IMR-90 (cell line): ENCODE results near the gene ALK. TPM values are rescaled to one million over a fixed set of nuclear protein-coding genes. Genes with fewer than 3 reads are reported as not detected.

Source experiments
- ATAC-seq: fragments of 200-7000 bp; cut with Tn5 transposase; 2 replicates; pipeline ENCODE4 v1.9.1; 2020; ENCODE audit warnings: low read depth, mild to moderate bottlenecking, moderate library complexity
- BruUV-seq: library from RNA; stranded (reverse); fragments of 400-500 nt; replicated peaks from 2 replicates; lab custom pipeline; 2021; lab: Mats Ljungman, UMichigan
- CTCF ChIA-PET: fragments of 300-600 bp; formaldehyde crosslinking; extraction: SDS; loops from one replicate; lab custom pipeline; 2021; ENCODE audit warnings: antibody characterized with exemption; lab: Yijun Ruan, JAX
- POLR2A ChIA-PET: fragments of 300-600 bp; sonication (Branson Sonifier 250); formaldehyde crosslinking; loops from one replicate; lab custom pipeline; 2022; ENCODE audit warnings: antibody characterized with exemption; ENCODE audit not compliant: unreplicated experiment; lab: Charles Lee
- DNase-seq: peaks from one replicate; pipeline ENCODE4 v3.0.0; 2013
- H2AFZ ChIP-seq: replicated peaks from 2 replicates; pipeline ENCODE3; 2013; ENCODE audit warnings: low read length, mild to moderate bottlenecking; ENCODE audit not compliant: poor library complexity
- H2AK5ac ChIP-seq: 2 replicates; pipeline ENCODE4 v1.6.1; 2013; ENCODE audit warnings: low read depth, low read length, inconsistent platforms
- H2AK9ac ChIP-seq: replicated peaks from 2 replicates; pipeline ENCODE3; 2013; ENCODE audit warnings: mild to moderate bottlenecking, low read depth, low read length, moderate library complexity; ENCODE audit not compliant: poor library complexity
- H2BK120ac ChIP-seq: 2 replicates; pipeline ENCODE4 v1.6.1; 2013; ENCODE audit warnings: low read depth, low read length, inconsistent platforms
- H2BK15ac ChIP-seq: 3 replicates; pipeline ENCODE4 v1.6.1; 2013; ENCODE audit warnings: low read depth, low read length, inconsistent platforms
- H2BK20ac ChIP-seq: 2 replicates; pipeline ENCODE4 v1.6.1; 2013; ENCODE audit warnings: low read depth, mild to moderate bottlenecking, inconsistent platforms, low read length, moderate library complexity
- H2BK5ac ChIP-seq: 2 replicates; pipeline ENCODE4 v1.6.1; 2013; ENCODE audit warnings: mild to moderate bottlenecking, low read depth, low read length, inconsistent platforms; ENCODE audit not compliant: poor library complexity, severe bottlenecking
- H3K14ac ChIP-seq: replicated peaks from 2 replicates; pipeline ENCODE4 v1.6.1; 2013; ENCODE audit warnings: low read depth, low read length, inconsistent platforms
- H3K18ac ChIP-seq: 2 replicates; pipeline ENCODE4 v1.6.1; 2013; ENCODE audit warnings: low read depth, low read length, control low read depth
- H3K23ac ChIP-seq: 2 replicates; pipeline ENCODE4 v1.6.1; 2013; ENCODE audit warnings: low read depth, low read length, inconsistent platforms
- H3K27ac ChIP-seq: 2 replicates; pipeline ENCODE4 v1.5.1; 2013; ENCODE audit warnings: mild to moderate bottlenecking, control low read depth, low read length; ENCODE audit not compliant: insufficient read depth
- H3K27me3 ChIP-seq: 2 replicates; pipeline ENCODE4 v1.6.1; 2013; ENCODE audit warnings: low read length; ENCODE audit not compliant: control insufficient read depth, insufficient read depth
- H3K36me3 ChIP-seq: 2 replicates; pipeline ENCODE4 v1.6.1; 2013; ENCODE audit warnings: low read length, mixed read lengths; ENCODE audit not compliant: control insufficient read depth, insufficient read depth
- H3K4ac ChIP-seq: 2 replicates; pipeline ENCODE4 v1.6.1; 2013; ENCODE audit warnings: low read depth, low read length, inconsistent platforms
- H3K4me1 ChIP-seq: 2 replicates; pipeline ENCODE4 v1.6.1; 2013; ENCODE audit warnings: low read length, mixed read lengths; ENCODE audit not compliant: control insufficient read depth, insufficient read depth
- H3K4me2 ChIP-seq: 2 replicates; pipeline ENCODE4 v1.6.1; 2013; ENCODE audit warnings: low read depth, mild to moderate bottlenecking, control low read depth, low read length, moderate library complexity
- H3K4me3 ChIP-seq: 2 replicates; pipeline ENCODE4 v1.5.1; 2013; ENCODE audit warnings: low read depth, mild to moderate bottlenecking, control low read depth, low read length, moderate library complexity; ENCODE audit not compliant: insufficient read depth
- H3K56ac ChIP-seq: 2 replicates; pipeline ENCODE4 v1.6.1; 2013; ENCODE audit warnings: low read length, inconsistent platforms; ENCODE audit not compliant: insufficient read depth; ENCODE audit errors: extremely low read depth
- H3K79me1 ChIP-seq, 2 experiments: 2 replicates each; pipeline ENCODE4 v1.6.1; 2013; ENCODE audit warnings: low read length in 2 of 2, inconsistent platforms in 1 of 2, low read depth in 1 of 2
- H3K9ac ChIP-seq: 2 replicates; pipeline ENCODE4 v1.6.1; 2013; ENCODE audit warnings: low read depth, low read length, control low read depth
- H3K9me1 ChIP-seq: 2 replicates; pipeline ENCODE4 v1.6.1; 2013; ENCODE audit warnings: low read length, inconsistent platforms; ENCODE audit not compliant: insufficient read depth
- H3K9me3 ChIP-seq: 2 replicates; pipeline ENCODE4 v1.6.1; 2013; ENCODE audit warnings: low read length; ENCODE audit not compliant: control insufficient read depth, insufficient read depth
- H4K20me1 ChIP-seq: 2 replicates; pipeline ENCODE4 v1.6.1; 2013; ENCODE audit warnings: low read length, inconsistent platforms; ENCODE audit not compliant: insufficient read depth
- H4K5ac ChIP-seq: 2 replicates; pipeline ENCODE4 v1.6.1; 2013; ENCODE audit warnings: mild to moderate bottlenecking, low read depth, low read length, control low read depth
- H4K8ac ChIP-seq, 2 experiments: 2 replicates each; pipeline ENCODE4 v1.6.1; 2013; ENCODE audit warnings: low read depth in 2 of 2, low read length in 2 of 2, control low read depth in 1 of 2, inconsistent platforms in 1 of 2
- H4K91ac ChIP-seq: 2 replicates; pipeline ENCODE4 v1.6.1; 2013; ENCODE audit warnings: low read depth, low read length, inconsistent platforms; ENCODE audit not compliant: insufficient read depth
- BHLHE40 ChIP-seq: fragments of 150-350 bp; IDR thresholded peaks from 2 replicates; pipeline ENCODE4 v1.6.1; 2016; ENCODE audit warnings: mild to moderate bottlenecking, low read depth, low read length
- CTCF ChIP-seq: conservative IDR thresholded peaks from 2 replicates; pipeline ENCODE4 v1.5.1; 2012; ENCODE audit warnings: mild to moderate bottlenecking, low read depth, low read length, improper control_type of control experiment
- ELK1 ChIP-seq: fragments of 150-350 bp; IDR thresholded peaks from 2 replicates; pipeline ENCODE4 v1.6.1; 2016; ENCODE audit warnings: low read depth, mild to moderate bottlenecking, low read length, moderate library complexity, borderline replicate concordance
- FOS ChIP-seq: fragments of 150-350 bp; IDR thresholded peaks from 2 replicates; pipeline ENCODE4 v1.6.1; 2016; ENCODE audit warnings: low read depth, low read length
- MAFK ChIP-seq: IDR thresholded peaks from 2 replicates; pipeline ENCODE4 v1.6.1; 2012; ENCODE audit warnings: low read depth, low read length, improper control_type of control experiment
- NFE2L2 ChIP-seq: fragments of 150-350 bp; IDR thresholded peaks from 2 replicates; pipeline ENCODE4 v1.6.1; 2016; ENCODE audit warnings: low read depth, mild to moderate bottlenecking, low read length
- POLR2A ChIP-seq: IDR thresholded peaks from 2 replicates; pipeline ENCODE4 v1.6.1; 2012; ENCODE audit warnings: mild to moderate bottlenecking, low read depth, low read length
- RAD21 ChIP-seq: IDR thresholded peaks from 2 replicates; pipeline ENCODE4 v1.6.1; 2012; ENCODE audit warnings: low read length, improper control_type of control experiment
- RCOR1 ChIP-seq: IDR thresholded peaks from 2 replicates; pipeline ENCODE4 v1.6.1; 2012; ENCODE audit warnings: mild to moderate bottlenecking, low read length, improper control_type of control experiment; ENCODE audit not compliant: insufficient replicate concordance
- RFX5 ChIP-seq: IDR thresholded peaks from 2 replicates; pipeline ENCODE4 v1.8.0; 2012; ENCODE audit warnings: low read depth, mild to moderate bottlenecking, low read length, moderate library complexity
- WGBS, 2 experiments: methylation state at CpG; one replicate each; pipeline versions ENCODE4 v1.1.5 to v1.1.7; 2013; ENCODE audit warnings: missing lambda C conversion rate in 2 of 2; ENCODE audit not compliant: insufficient read length in 1 of 2; ENCODE audit errors: extremely low coverage in 2 of 2; 5-methylcytosine and 5-hydroxymethylcytosine counted together
- dilution Hi-C: fragments of 300-500 bp; cut with HindIII; formaldehyde crosslinking; loops from one replicate; pipeline ENCODE4 v1.14.3; 2018; ENCODE audit warnings: low sequenced_read_pairs; ENCODE audit not compliant: unreplicated experiment
- in situ Hi-C: fragments of 300-500 bp; cut with MboI; formaldehyde crosslinking; loops from 3 replicates; pipeline ENCODE4 v1.14.3; 2019; ENCODE audit warnings: low sequenced_read_pairs, inconsistent platforms, mixed read lengths
- intact Hi-C: fragments of 100-400 bp; cut with micrococcal nuclease; formaldehyde crosslinking; loops from 2 replicates; pipeline ENCODE4 v1.10.0; 2022
- polyA plus RNA-seq, 3 experiments: library from polyadenylated mRNA; depleted of rRNA; stranded (reverse); fragments of >200 nt; gene quantifications; 2 replicates each; pipeline ENCODE4 v1.2.3, GENCODE V29; 2012; ENCODE audit warnings: low replicate concordance in 1 of 3
- total RNA-seq: library from RNA; depleted of rRNA; stranded (reverse); fragments of >200 nt; gene quantifications from 2 replicates; pipeline ENCODE4 v1.2.3, GENCODE V29; 2012

Gene ALK
- total and polyA plus RNA-seq, 2 of the 4 experiments (the other 2 are of a cell fraction), result not detected

- in situ Hi-C loops, result no loop called here
These were observed 40.2 kb downstream of the ALK start for GRCh38 chr2:29881089-29881730.

More at GRCh38 chr2:29881089-29881730, 40.2 kb downstream of the ALK start:
- Histone ChIP-seq H4K8ac (no peak overlapping the region), H3K4ac (no peak overlapping the region), H2BK5ac (no peak overlapping the region), H3K23ac (no peak overlapping the region), H3K4me3 (no peak overlapping the region), H2BK20ac (no peak overlapping the region), H2BK15ac (no peak overlapping the region), H3K79me1 (no peaks in the 10 kb centered on the region), H2BK120ac (no peak overlapping the region), H3K27me3 (no peaks in the 10 kb centered on the region), H2AK5ac (no peak overlapping the region), H3K4me1 (no peaks in the 10 kb centered on the region), H3K9me1 (no peaks in the 10 kb centered on the region), H4K20me1 (no peaks in the 10 kb centered on the region), H2AFZ (no peak overlapping the region), H3K14ac (no peak overlapping the region), H3K18ac (no peak overlapping the region), H4K91ac (no peak overlapping the region), H3K27ac (no peak overlapping the region), H3K4me2 (no peak overlapping the region), H3K36me3 (no peaks in the 10 kb centered on the region), H2AK9ac (no peak overlapping the region), H3K56ac (no peak overlapping the region), H3K9me3 (no peaks in the 10 kb centered on the region), H3K9ac (no peak overlapping the region), H4K5ac (no peak overlapping the region)
- ChIA-PET POLR2A (no interaction called here), CTCF (no interaction called here)
- intact Hi-C loops (no loop called here), dilution Hi-C loops (no loop called here)
- WGBS, 2 experiments, result no CpG with 5 or more reads among the region's 6 CpGs
- no peak for ATAC-seq
- no TSS peak for BruUV-seq
- TF ChIP-seq MAFK (no peak), BHLHE40 (no peak), RAD21 (no peak), NFE2L2 (no peak), ELK1 (no peak), RCOR1 (no peak), RFX5 (no peak), FOS (no peak), POLR2A (no peak), CTCF (no peak)
- no peak for DNase-seq
